Stimulated activated CD4-positive, alpha-beta T cell treated with anti-CD3 and anti-CD28 coated beads, Interleukin-4, amount 100 ng/mL, for 24 hours (primary cell): Measurements from ENCODE around the gene SLC19A2.
"Not testable (repeated sequence)": the region's sequence is repeated elsewhere in the genome, so short reads cannot be mapped to it uniquely, and the experiment has no call there.

ENCODE experiments used
- DNase-seq: peaks from one replicate; pipeline ENCODE4 v3.0.0-alpha.2; 2020

SLC19A2 gene

GRCh38 chr1:169485431-169486280 lies at the start of gene SLC19A2:
Gene SLC19A2, minus strand, starts transcription at chr1:169485944. Its CDS starts 178 bp downstream, at chr1:169485766.
- peak; percentile 93 for DNase-seq

GRCh38 chr1:169534653-169535052 lies 48.9 kb upstream of the SLC19A2 start:
- no peak for DNase-seq

GRCh38 chr1:169533528-169534190 lies 47.9 kb upstream of the SLC19A2 start:
- not testable (repeated sequence) for DNase-seq

GRCh38 chr1:169530448-169530847 lies 44.7 kb upstream of the SLC19A2 start:
- DNase-seq: no peak

GRCh38 chr1:169529068-169529642 lies 43.4 kb upstream of the SLC19A2 start:
- no peak for DNase-seq

- DNase-seq: no peak
These were observed 42.7 kb upstream of the SLC19A2 start for GRCh38 chr1:169528215-169529067.

- no peak for DNase-seq
These were observed 41.9 kb upstream of the SLC19A2 start for GRCh38 chr1:169527451-169528214.

GRCh38 chr1:169527001-169527400 lies 41.3 kb upstream of the SLC19A2 start:
- DNase-seq: no peak

GRCh38 chr1:169526120-169526832 lies 40.5 kb upstream of the SLC19A2 start:
- no peak for DNase-seq

GRCh38 chr1:169525391-169525790 lies 39.6 kb upstream of the SLC19A2 start:
- DNase-seq: no peak

GRCh38 chr1:169523904-169524303 lies 38.2 kb upstream of the SLC19A2 start:
- no peak for DNase-seq

- DNase-seq: no peak
These were observed 35.5 kb upstream of the SLC19A2 start for GRCh38 chr1:169521226-169521625.

GRCh38 chr1:169517558-169518186 lies 31.9 kb upstream of the SLC19A2 start:
- DNase-seq: no peak

GRCh38 chr1:169515641-169516040 lies 29.9 kb upstream of the SLC19A2 start:
- DNase-seq: no peak

GRCh38 chr1:169514566-169515270 lies 29.0 kb upstream of the SLC19A2 start:
- DNase-seq: no peak

GRCh38 chr1:169513208-169513607 lies 27.5 kb upstream of the SLC19A2 start:
- no peak for DNase-seq

GRCh38 chr1:169511316-169512005 lies 25.7 kb upstream of the SLC19A2 start:
- DNase-seq: no peak

GRCh38 chr1:169510060-169510459 lies 24.3 kb upstream of the SLC19A2 start:
- no peak for DNase-seq

- no peak for DNase-seq
These were observed 23.6 kb upstream of the SLC19A2 start for GRCh38 chr1:169509354-169509753.
